PFSK-1 (cell line): ENCODE data around the gene PET100.

Experiments used
- POLR2AphosphoS5 ChIP-seq: IDR thresholded peaks from 2 replicates; pipeline ENCODE4 v1.6.1; 2012; ENCODE audit warnings: low read depth, mild to moderate bottlenecking, control low read depth, low read length, moderate library complexity
- SIN3A ChIP-seq: IDR thresholded peaks from 2 replicates; pipeline ENCODE4 v1.6.1; 2012; ENCODE audit warnings: mild to moderate bottlenecking, low read length, moderate library complexity, borderline replicate concordance; ENCODE audit not compliant: insufficient read depth
- TAF1 ChIP-seq: IDR thresholded peaks from 2 replicates; pipeline ENCODE4 v1.6.1; 2012; ENCODE audit warnings: low read length, control low read depth, borderline replicate concordance; ENCODE audit not compliant: insufficient read depth

DNA sequence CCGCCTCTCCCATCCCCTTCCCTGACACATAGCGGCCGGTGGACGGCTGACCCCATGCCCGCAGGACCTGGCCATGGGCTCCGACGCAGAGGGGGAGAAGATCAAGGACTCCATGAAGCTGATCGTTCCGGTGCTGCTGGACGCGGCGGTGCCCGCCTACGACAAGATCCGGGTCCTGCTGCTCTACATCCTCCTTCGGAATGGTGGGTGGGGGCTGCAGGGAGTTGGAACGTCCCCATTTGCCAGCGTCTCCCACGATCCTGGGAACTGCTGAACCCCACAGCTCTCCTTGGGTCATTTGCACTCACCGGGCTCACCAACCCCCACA, 14.9 kb downstream of the PET100 start:
- no peak for TF ChIP-seq POLR2AphosphoS5
- no peak for TF ChIP-seq TAF1
- no peak for TF ChIP-seq SIN3A
